Myocyte (in vitro differentiated cells): ENCODE results near the gene TMEM86A. TPM values are rescaled to one million over a fixed set of nuclear protein-coding genes. Genes with fewer than 3 reads are reported as not detected.

Experiments
- DNase-seq: peaks from one replicate; pipeline ENCODE4 v3.0.0-alpha.2; 2012; ENCODE audit warnings: low read depth
- total RNA-seq: library from RNA; depleted of rRNA; stranded (reverse); fragments of >200 nt; gene quantifications from 2 replicates; pipeline ENCODE4 v1.2.3, GENCODE V29; 2014

Gene TMEM86A
- total RNA-seq, 1 donor from 2014 or later: 11.6 TPM

- no peak for DNase-seq
These were observed 23.7 kb downstream of the TMEM86A start for GRCh38 chr11:18722293-18722637.

- no peak for DNase-seq
These were observed 25.4 kb downstream of the TMEM86A start for GRCh38 chr11:18723991-18724390.

GRCh38 chr11:18726040-18726439, 27.5 kb downstream of the TMEM86A start, which contains the start of gene IGSF22:
Gene IGSF22, minus strand, starts transcription at chr11:18726188. Its CDS starts 1,952 bp downstream, at chr11:18724236.
- DNase-seq: peak; percentile 75

GRCh38 chr11:18727479-18728236, 29.1 kb downstream of the TMEM86A start:
- DNase-seq: peak; percentile 89

GRCh38 chr11:18728658-18729057, 30.1 kb downstream of the TMEM86A start:
- DNase-seq: no peak

GRCh38 chr11:18729426-18729825, 30.8 kb downstream of the TMEM86A start:
- DNase-seq: no peak

- DNase-seq: no peak
These were observed 31.4 kb downstream of the TMEM86A start for GRCh38 chr11:18730020-18730419.

GRCh38 chr11:18731441-18731840, 32.9 kb downstream of the TMEM86A start:
- no peak for DNase-seq

GRCh38 chr11:18731949-18732821, 33.6 kb downstream of the TMEM86A start:
- peak; percentile 52 for DNase-seq

GRCh38 chr11:18733202-18733601, 34.6 kb downstream of the TMEM86A start:
- no peak for DNase-seq

- no peak for DNase-seq
These were observed 38.1 kb downstream of the TMEM86A start for GRCh38 chr11:18736590-18737148.

- no peak for DNase-seq
These were observed 39.1 kb downstream of the TMEM86A start for GRCh38 chr11:18737642-18738041.

- DNase-seq: no peak
These were observed 41.1 kb downstream of the TMEM86A start for GRCh38 chr11:18739685-18740084.

- DNase-seq: no peak
These were observed 43.2 kb downstream of the TMEM86A start for GRCh38 chr11:18741783-18742182.

- DNase-seq: no peak
These were observed 44.8 kb downstream of the TMEM86A start for GRCh38 chr11:18743365-18743764.

GRCh38 chr11:18743900-18744514, 45.4 kb downstream of the TMEM86A start:
- DNase-seq: no peak

GRCh38 chr11:18745251-18745650, 46.7 kb downstream of the TMEM86A start:
- no peak for DNase-seq

GRCh38 chr11:18748766-18749365, 50.3 kb downstream of the TMEM86A start:
- DNase-seq: no peak

GRCh38 chr11:18749681-18750319, 51.2 kb downstream of the TMEM86A start:
- DNase-seq: peak; percentile 88

- DNase-seq: no peak
These were observed 52.4 kb downstream of the TMEM86A start for GRCh38 chr11:18750944-18751343.

- DNase-seq: no peak
These were observed 53.9 kb downstream of the TMEM86A start for GRCh38 chr11:18752502-18752901.
